ENCODE data around the gene DTNB.
"Not testable (repeated sequence)": the region's sequence is repeated elsewhere in the genome, so short reads cannot be mapped to it uniquely, and the experiment has no call there.

Gene DTNB

GRCh38 chr2:25447018-25447417 is 226.4 kb downstream of the DTNB start:
- no peak for DNase-seq

- DNase-seq, result no peak
Measured at GRCh38 chr2:25446122-25446521, 227.3 kb downstream of the DTNB start.

- DNase-seq, result no peak
Measured at GRCh38 chr2:25445464-25445863, 227.9 kb downstream of the DTNB start.

- DNase-seq, result no peak
Measured at GRCh38 chr2:25444608-25445270, 228.6 kb downstream of the DTNB start.

GRCh38 chr2:25443766-25444165 is 229.6 kb downstream of the DTNB start:
- no peak for DNase-seq

- DNase-seq, result no peak
Measured at GRCh38 chr2:25441353-25441752, 232.0 kb downstream of the DTNB start.

- no peak for DNase-seq
Measured at GRCh38 chr2:25438793-25439192, 234.6 kb downstream of the DTNB start.

- DNase-seq, result no peak
Measured at GRCh38 chr2:25437881-25438662, 235.3 kb downstream of the DTNB start.

- no peak for DNase-seq
Measured at GRCh38 chr2:25435421-25435820, 238.0 kb downstream of the DTNB start.

GRCh38 chr2:25431604-25432003 is 241.8 kb downstream of the DTNB start:
- DNase-seq, result no peak

GRCh38 chr2:25430556-25430955 is 242.8 kb downstream of the DTNB start:
- DNase-seq, result peak; percentile 10

- DNase-seq, result no peak
Measured at GRCh38 chr2:25426326-25426725, 247.1 kb downstream of the DTNB start.

- DNase-seq, result no peak
Measured at GRCh38 chr2:25424426-25425028, 248.8 kb downstream of the DTNB start.

GRCh38 chr2:25421820-25422411 is 251.5 kb downstream of the DTNB start:
- no peak for DNase-seq

- no peak for DNase-seq
Measured at GRCh38 chr2:25421289-25421688, 252.1 kb downstream of the DTNB start.

- DNase-seq, result no peak
Measured at GRCh38 chr2:25420820-25421237, 252.5 kb downstream of the DTNB start.

GRCh38 chr2:25419678-25420242 is 253.6 kb downstream of the DTNB start:
- DNase-seq, result no peak

GRCh38 chr2:25418944-25419677 is 254.3 kb downstream of the DTNB start:
- no peak for DNase-seq

GRCh38 chr2:25417715-25418369 is 255.5 kb downstream of the DTNB start:
- no peak for DNase-seq

- DNase-seq, result no peak
Measured at GRCh38 chr2:25416674-25417073, 256.7 kb downstream of the DTNB start.

- no peak for DNase-seq
Measured at GRCh38 chr2:25414781-25415180, 258.6 kb downstream of the DTNB start.

- DNase-seq, result not testable (repeated sequence)
Measured at GRCh38 chr2:25413409-25413808, 260.0 kb downstream of the DTNB start.
